Neural progenitor cell (in vitro differentiated cells): ENCODE results near the gene MAP3K3. TPM values are rescaled to one million over a fixed set of nuclear protein-coding genes. Genes with fewer than 3 reads are reported as not detected.

Source experiments
- DNase-seq: peaks from one replicate; pipeline ENCODE4 v3.0.0-alpha.2; 2016; ENCODE audit warnings: low spot score
- H2AFZ ChIP-seq: fragments of 200-600 bp; sonication (generic); replicated peaks from 2 replicates; pipeline ENCODE4 v1.6.1; 2016; ENCODE audit warnings: antibody characterized with exemption
- H3F3A ChIP-seq: fragments of 200-600 bp; sonication (generic); 2 replicates; pipeline ENCODE4 v1.6.1; 2016; ENCODE audit warnings: antibody characterized with exemption, low read depth
- H3K27ac ChIP-seq: fragments of 200-600 bp; sonication (generic); 2 replicates; pipeline ENCODE4 v1.5.1; 2016; ENCODE audit warnings: mild to moderate bottlenecking
- H3K27me3 ChIP-seq: fragments of 200-600 bp; sonication (generic); 2 replicates; pipeline ENCODE4 v1.6.1; 2016; ENCODE audit warnings: mild to moderate bottlenecking, moderate library complexity
- H3K36me3 ChIP-seq: fragments of 200-600 bp; sonication (generic); 2 replicates; pipeline ENCODE4 v1.5.1; 2016
- H3K4me1 ChIP-seq: fragments of 200-600 bp; sonication (generic); 2 replicates; pipeline ENCODE4 v1.6.1; 2016; ENCODE audit warnings: mixed run types
- H3K4me2 ChIP-seq: fragments of 200-600 bp; sonication (generic); 2 replicates; pipeline ENCODE4 v1.6.1; 2016
- H3K4me3 ChIP-seq: fragments of 200-600 bp; sonication (generic); 2 replicates; pipeline ENCODE4 v1.5.1; 2016
- H3K79me2 ChIP-seq: fragments of 200-600 bp; sonication (generic); 2 replicates; pipeline ENCODE4 v1.6.1; 2016; ENCODE audit warnings: low read depth
- H3K9ac ChIP-seq: fragments of 200-600 bp; sonication (generic); 2 replicates; pipeline ENCODE4 v1.6.1; 2016
- H3K9me3 ChIP-seq: fragments of 200-600 bp; sonication (generic); 2 replicates; pipeline ENCODE4 v1.5.1; 2016; ENCODE audit warnings: low read depth
- H4K20me1 ChIP-seq: fragments of 200-600 bp; sonication (generic); 2 replicates; pipeline ENCODE4 v1.6.1; 2016; ENCODE audit warnings: low read depth
- H3K27ac Mint-ChIP-seq: 3 replicates; pipeline ENCODE4 v1.8.0; 2021; ENCODE audit warnings: mixed read lengths
- H3K27me3 Mint-ChIP-seq: 2 replicates; pipeline ENCODE4 v1.8.0; 2022; ENCODE audit warnings: low read depth, mild to moderate bottlenecking, inconsistent platforms, moderate library complexity, mixed read lengths; ENCODE audit not compliant: insufficient read depth
- H3K36me3 Mint-ChIP-seq: 3 replicates; pipeline ENCODE4 v1.8.0; 2021; ENCODE audit warnings: mixed read lengths
- H3K4me1 Mint-ChIP-seq: 3 replicates; pipeline ENCODE4 v1.8.0; 2021; ENCODE audit warnings: mixed read lengths
- H3K4me3 Mint-ChIP-seq: 3 replicates; pipeline ENCODE4 v1.8.0; 2021; ENCODE audit warnings: mild to moderate bottlenecking, moderate library complexity, mixed read lengths
- H3K9me3 Mint-ChIP-seq: 3 replicates; pipeline ENCODE4 v1.8.0; 2020; ENCODE audit warnings: mixed read lengths
- EZH2 ChIP-seq: fragments of 200-600 bp; sonication (generic); IDR thresholded peaks from 2 replicates; pipeline ENCODE4 v1.6.1; 2017; ENCODE audit warnings: antibody characterized with exemption, mild to moderate bottlenecking, moderate library complexity
- EZH2phosphoT487 ChIP-seq: fragments of 200-600 bp; sonication (generic); IDR thresholded peaks from 2 replicates; pipeline ENCODE4 v1.6.1; 2017; ENCODE audit warnings: antibody characterized with exemption
- total RNA-seq: library from RNA; depleted of rRNA; stranded (reverse); fragments of >200 nt; gene quantifications from 2 replicates; pipeline ENCODE4 v1.2.3, GENCODE V29; 2015; ENCODE audit warnings: low replicate concordance
- TF ChIP-seq, protein P1 (sequence below): fragments of 200-600 bp; sonication (generic); IDR thresholded peaks from 2 replicates; pipeline ENCODE4 v1.5.1; 2017; ENCODE audit warnings: antibody characterized with exemption, mild to moderate bottlenecking

MAP3K3 gene
- total RNA-seq, 1 donor from 2014 or later = 21.6 TPM

DNA sequence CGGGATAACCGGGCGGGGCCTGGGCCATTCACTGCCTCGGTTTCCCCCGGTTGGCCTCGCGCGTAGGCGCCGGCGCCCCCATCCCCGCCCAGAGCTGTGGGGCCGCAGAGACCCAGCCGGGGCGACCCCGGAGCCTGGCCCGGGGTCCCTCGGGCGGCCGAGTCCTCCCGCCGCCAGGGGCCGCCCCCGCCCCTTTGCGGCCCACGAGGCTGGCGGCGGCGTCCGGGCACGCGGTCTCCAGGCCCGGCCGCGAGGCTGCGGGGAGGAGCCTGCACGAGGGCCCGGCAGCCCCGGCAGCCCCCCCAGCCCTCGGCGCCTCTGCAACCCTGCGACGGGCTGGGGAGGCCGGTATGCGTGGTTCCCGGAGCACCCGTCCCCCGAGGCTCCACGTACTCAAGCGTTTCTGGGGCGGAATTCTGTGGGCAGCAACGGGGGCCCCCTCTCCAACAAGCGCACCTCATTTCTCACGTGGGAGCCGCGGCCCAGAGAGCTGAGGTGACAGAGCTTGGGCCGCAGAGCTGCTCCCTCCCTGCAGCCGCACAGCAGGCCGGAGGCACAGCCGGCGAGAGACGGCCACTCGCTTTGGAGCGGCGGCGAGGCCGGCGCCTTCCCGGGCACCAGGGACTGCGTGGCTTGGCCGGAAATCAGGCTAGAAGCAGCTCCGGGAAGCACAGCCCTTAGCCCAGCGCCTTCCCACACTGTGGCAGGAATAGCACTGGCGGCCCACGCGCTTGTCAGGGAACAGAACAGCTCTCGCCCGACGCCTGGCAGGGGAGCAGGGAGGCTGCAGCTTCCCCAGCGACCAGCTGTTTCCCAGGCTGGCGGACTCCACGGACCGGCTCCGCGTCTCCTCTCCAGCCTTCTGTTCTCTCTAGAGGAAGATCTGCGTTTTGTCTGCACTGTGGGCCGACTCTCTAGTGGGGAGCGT lies 78.6 kb downstream of the MAP3K3 start:
- DNase-seq = peak; percentile 74
- no peaks in the 10 kb centered on the region for H3K36me3 ChIP-seq
- peak overlapping the region; percentile 98 for H3K4me2 ChIP-seq

DNA sequence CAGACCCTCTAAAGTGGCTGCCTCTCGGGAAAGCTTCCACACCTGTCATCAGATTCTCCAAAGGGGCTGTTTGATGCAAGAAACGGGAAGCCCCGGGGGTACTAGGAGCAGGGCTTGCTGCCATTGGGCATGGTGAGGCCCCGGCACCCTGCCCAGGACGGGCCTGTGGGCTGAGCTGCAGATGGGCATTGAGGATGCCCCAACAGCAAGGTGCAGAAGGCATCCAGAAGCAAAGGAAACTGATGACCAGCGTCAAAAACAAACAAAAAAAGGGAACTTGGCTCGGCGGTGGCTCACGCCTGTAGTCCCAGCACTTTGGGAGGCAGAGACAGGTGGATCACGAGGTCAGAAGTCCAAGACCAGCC lies 79.2 kb downstream of the MAP3K3 start:
- H3K27me3 Mint-ChIP-seq = peaks cover 6% of the 10 kb centered on the region
- TF ChIP-seq EZH2phosphoT487 = no peak
- no peak for TF ChIP-seq EZH2
- TF ChIP-seq, protein P1, sequence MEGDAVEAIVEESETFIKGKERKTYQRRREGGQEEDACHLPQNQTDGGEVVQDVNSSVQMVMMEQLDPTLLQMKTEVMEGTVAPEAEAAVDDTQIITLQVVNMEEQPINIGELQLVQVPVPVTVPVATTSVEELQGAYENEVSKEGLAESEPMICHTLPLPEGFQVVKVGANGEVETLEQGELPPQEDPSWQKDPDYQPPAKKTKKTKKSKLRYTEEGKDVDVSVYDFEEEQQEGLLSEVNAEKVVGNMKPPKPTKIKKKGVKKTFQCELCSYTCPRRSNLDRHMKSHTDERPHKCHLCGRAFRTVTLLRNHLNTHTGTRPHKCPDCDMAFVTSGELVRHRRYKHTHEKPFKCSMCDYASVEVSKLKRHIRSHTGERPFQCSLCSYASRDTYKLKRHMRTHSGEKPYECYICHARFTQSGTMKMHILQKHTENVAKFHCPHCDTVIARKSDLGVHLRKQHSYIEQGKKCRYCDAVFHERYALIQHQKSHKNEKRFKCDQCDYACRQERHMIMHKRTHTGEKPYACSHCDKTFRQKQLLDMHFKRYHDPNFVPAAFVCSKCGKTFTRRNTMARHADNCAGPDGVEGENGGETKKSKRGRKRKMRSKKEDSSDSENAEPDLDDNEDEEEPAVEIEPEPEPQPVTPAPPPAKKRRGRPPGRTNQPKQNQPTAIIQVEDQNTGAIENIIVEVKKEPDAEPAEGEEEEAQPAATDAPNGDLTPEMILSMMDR = no peak
- Histone ChIP-seq H4K20me1 (peaks cover 55% of the 10 kb centered on the region), H2AFZ (no peak overlapping the region), H3K9me3 (no peaks in the 10 kb centered on the region), H3K79me2 (no peaks in the 10 kb centered on the region), H3K36me3 (no peaks in the 10 kb centered on the region), H3K27me3 (peaks cover 12% of the 10 kb centered on the region), H3K4me3 (peak overlapping the region; percentile 85), H3K27ac (no peak overlapping the region), H3K9ac (no peak overlapping the region), H3F3A (peaks cover 39% of the 10 kb centered on the region), H3K4me2 (peak overlapping the region; percentile 98), H3K4me1 (peaks cover 11% of the 10 kb centered on the region)
- peaks cover 13% of the 10 kb centered on the region for H3K36me3 Mint-ChIP-seq
- H3K4me1 Mint-ChIP-seq = peaks cover 17% of the 10 kb centered on the region
- peak overlapping the region; percentile 78 for H3K27ac Mint-ChIP-seq
- H3K4me3 Mint-ChIP-seq = peak overlapping the region; percentile 80
- no peak for DNase-seq
- H3K9me3 Mint-ChIP-seq = no peaks in the 10 kb centered on the region

More for the DNA sequence above, 78.6 kb downstream of the MAP3K3 start:
- Histone ChIP-seq H4K20me1 (peaks cover 57% of the 10 kb centered on the region), H2AFZ (peak overlapping the region; percentile 76), H3K9me3 (no peaks in the 10 kb centered on the region), H3F3A (peaks cover 41% of the 10 kb centered on the region), H3K27me3 (peaks cover 12% of the 10 kb centered on the region), H3K4me3 (peak overlapping the region; percentile 85), H3K79me2 (no peaks in the 10 kb centered on the region), H3K4me1 (peaks cover 11% of the 10 kb centered on the region), H3K9ac (no peak overlapping the region), H3K27ac (peak overlapping the region; percentile 68)
- peaks cover 15% of the 10 kb centered on the region for H3K4me1 Mint-ChIP-seq
- H3K27ac Mint-ChIP-seq = peak overlapping the region; percentile 78
- H3K36me3 Mint-ChIP-seq = peaks cover 15% of the 10 kb centered on the region
- TF ChIP-seq, protein P1 = peak; percentile 43
- TF ChIP-seq EZH2 (peak; percentile 44), EZH2phosphoT487 (peak; percentile 20)
- peaks cover 8% of the 10 kb centered on the region for H3K27me3 Mint-ChIP-seq
- no peaks in the 10 kb centered on the region for H3K9me3 Mint-ChIP-seq
- H3K4me3 Mint-ChIP-seq = peak overlapping the region; percentile 80

DNA sequence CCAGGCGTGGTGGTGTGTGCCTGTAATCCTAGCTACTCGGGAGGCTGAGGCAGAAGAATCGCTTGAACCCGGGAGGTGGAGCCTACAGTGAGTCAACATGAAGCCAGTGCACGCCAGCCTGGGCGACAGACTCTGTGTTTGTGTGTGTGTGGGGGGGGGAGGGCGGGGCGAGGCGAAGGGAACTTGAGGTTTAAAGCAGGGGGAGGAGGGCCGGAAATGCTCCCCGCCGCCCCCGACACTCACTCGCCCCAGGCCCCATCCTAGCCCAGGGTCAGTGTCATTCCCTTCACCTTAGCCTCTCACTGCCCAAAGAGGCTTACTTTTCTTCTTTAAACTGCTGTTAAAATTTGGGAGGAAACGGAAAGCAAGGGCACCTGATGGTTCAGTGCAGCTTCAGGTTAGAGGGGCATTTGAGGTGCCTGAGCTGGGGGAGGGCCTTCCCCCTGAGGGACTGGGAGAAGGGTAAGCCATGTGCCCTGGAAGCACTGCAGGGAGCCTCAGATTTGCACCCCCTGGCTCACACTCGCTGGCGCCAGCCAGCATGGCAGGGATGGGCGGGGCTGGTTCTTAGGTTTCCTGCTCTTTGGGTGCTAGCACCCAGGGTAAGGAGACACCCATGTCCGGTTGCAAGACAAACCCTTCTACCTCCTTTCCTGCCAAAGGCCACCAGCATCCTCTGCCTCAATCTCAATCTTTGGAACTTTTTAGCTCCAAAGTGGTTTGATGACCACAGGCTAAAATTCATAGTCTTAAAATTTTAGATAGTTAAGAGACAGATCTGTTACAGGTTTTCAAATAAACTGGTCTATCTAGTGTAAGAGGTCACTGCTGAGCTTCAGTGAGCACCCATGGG lies 79.9 kb downstream of the MAP3K3 start:
- TF ChIP-seq EZH2phosphoT487 = no peak
- TF ChIP-seq, protein P1 = no peak
- no peak for TF ChIP-seq EZH2
- Histone ChIP-seq H3K4me3 (no peak overlapping the region), H3K79me2 (no peaks in the 10 kb centered on the region), H2AFZ (no peak overlapping the region), H3K4me2 (no peak overlapping the region), H3K9me3 (no peaks in the 10 kb centered on the region), H3K36me3 (no peaks in the 10 kb centered on the region), H4K20me1 (peaks cover 48% of the 10 kb centered on the region), H3K27ac (no peak overlapping the region), H3F3A (peaks cover 37% of the 10 kb centered on the region), H3K9ac (no peak overlapping the region), H3K4me1 (peaks cover 11% of the 10 kb centered on the region), H3K27me3 (peaks cover 12% of the 10 kb centered on the region)
- Mint-ChIP-seq H3K27ac (no peak overlapping the region), H3K9me3 (no peaks in the 10 kb centered on the region), H3K4me3 (peak overlapping the region; percentile 80), H3K4me1 (peaks cover 16% of the 10 kb centered on the region), H3K27me3 (peaks cover 6% of the 10 kb centered on the region), H3K36me3 (peaks cover 13% of the 10 kb centered on the region)
- no peak for DNase-seq
